ENCODE measurements around the gene FSD2.
A peak's percentile ranks its signal among the peaks of the same experiment; 100 is the strongest.

FSD2 gene

GRCh38 chr15:82749951-82750830 lies 55.7 kb downstream of the FSD2 start:
- peak overlapping the region; percentile 60 for H3K27ac ChIP-seq (ENCODE audit: poor library complexity, severe bottlenecking)
- no peak for TF ChIP-seq CTCF (IDR thresholded peaks at IDR 0.05; ENCODE audit: poor library complexity, severe bottlenecking)
- H3K4me3 ChIP-seq (ENCODE audit: severe bottlenecking): peak overlapping the region; percentile 56
- ATAC-seq (ENCODE audit: low read depth): peak; percentile 93
- H3K27me3 ChIP-seq (ENCODE audit: insufficient read depth, poor library complexity, severe bottlenecking): no peaks in the 10 kb centered on the region
- no peaks in the 10 kb centered on the region for H3K9me3 ChIP-seq (ENCODE audit: severe bottlenecking)
- peak; percentile 95 for DNase-seq (ENCODE audit: low spot score)
- H3K36me3 ChIP-seq (ENCODE audit: low read depth): peaks cover 40% of the 10 kb centered on the region
- H3K4me1 ChIP-seq (ENCODE audit: insufficient read depth, poor library complexity, severe bottlenecking): peaks cover 11% of the 10 kb centered on the region

GRCh38 chr15:82748315-82748714 lies 57.6 kb downstream of the FSD2 start:
- DNase-seq (ENCODE audit: low spot score): no peak
- peaks cover 11% of the 10 kb centered on the region for H3K4me1 ChIP-seq (ENCODE audit: insufficient read depth, poor library complexity, severe bottlenecking)
- TF ChIP-seq CTCF (IDR thresholded peaks at IDR 0.05; ENCODE audit: poor library complexity, severe bottlenecking): no peak
- H3K27me3 ChIP-seq (ENCODE audit: insufficient read depth, poor library complexity, severe bottlenecking): no peaks in the 10 kb centered on the region
- no peak for ATAC-seq (ENCODE audit: low read depth)
- peaks cover 21% of the 10 kb centered on the region for H3K36me3 ChIP-seq (ENCODE audit: low read depth)
- no peak overlapping the region for H3K4me3 ChIP-seq (ENCODE audit: severe bottlenecking)
- H3K9me3 ChIP-seq (ENCODE audit: severe bottlenecking): no peaks in the 10 kb centered on the region
- H3K27ac ChIP-seq (ENCODE audit: poor library complexity, severe bottlenecking): no peak overlapping the region

- H3K4me1 ChIP-seq (ENCODE audit: insufficient read depth, poor library complexity, severe bottlenecking): peaks cover 21% of the 10 kb centered on the region
These were observed 62.1 kb downstream of the FSD2 start for GRCh38 chr15:82743810-82744209.

GRCh38 chr15:82742134-82742533 lies 63.7 kb downstream of the FSD2 start:
- peaks cover 21% of the 10 kb centered on the region for H3K4me1 ChIP-seq (ENCODE audit: insufficient read depth, poor library complexity, severe bottlenecking)
- peak overlapping the region; percentile 91 for H3K27ac ChIP-seq (ENCODE audit: poor library complexity, severe bottlenecking)
- H3K36me3 ChIP-seq (ENCODE audit: low read depth): peaks cover 5% of the 10 kb centered on the region; the same call in 1 of the 2 replicates
- ATAC-seq (ENCODE audit: low read depth): peak; percentile 82
- H3K27me3 ChIP-seq (ENCODE audit: insufficient read depth, poor library complexity, severe bottlenecking): no peaks in the 10 kb centered on the region
- TF ChIP-seq CTCF (IDR thresholded peaks at IDR 0.05; ENCODE audit: poor library complexity, severe bottlenecking): no peak
- H3K9me3 ChIP-seq (ENCODE audit: severe bottlenecking): no peaks in the 10 kb centered on the region
- no peak overlapping the region for H3K4me3 ChIP-seq (ENCODE audit: severe bottlenecking)
- no peak for DNase-seq (ENCODE audit: low spot score)

More at GRCh38 chr15:82743810-82744209, 62.1 kb downstream of the FSD2 start:
- no peak for TF ChIP-seq CTCF (IDR thresholded peaks at IDR 0.05; ENCODE audit: poor library complexity, severe bottlenecking)
- no peaks in the 10 kb centered on the region for H3K9me3 ChIP-seq (ENCODE audit: severe bottlenecking)
- H3K27ac ChIP-seq (ENCODE audit: poor library complexity, severe bottlenecking): no peak overlapping the region
- DNase-seq (ENCODE audit: low spot score): no peak
- H3K4me3 ChIP-seq (ENCODE audit: severe bottlenecking): no peak overlapping the region
- H3K36me3 ChIP-seq (ENCODE audit: low read depth): no peaks in the 10 kb centered on the region
- H3K27me3 ChIP-seq (ENCODE audit: insufficient read depth, poor library complexity, severe bottlenecking): no peaks in the 10 kb centered on the region
- no peak for ATAC-seq (ENCODE audit: low read depth)

- no peak for TF ChIP-seq CTCF (IDR thresholded peaks at IDR 0.05; ENCODE audit: poor library complexity, severe bottlenecking)
- Histone ChIP-seq H3K4me1 (ENCODE audit: insufficient read depth, poor library complexity, severe bottlenecking) (peaks cover 21% of the 10 kb centered on the region), H3K4me3 (ENCODE audit: severe bottlenecking) (no peak overlapping the region), H3K27me3 (ENCODE audit: insufficient read depth, poor library complexity, severe bottlenecking) (no peaks in the 10 kb centered on the region), H3K27ac (ENCODE audit: poor library complexity, severe bottlenecking) (no peak overlapping the region), H3K36me3 (ENCODE audit: low read depth) (peaks cover 11% of the 10 kb centered on the region; the same call in 1 of the 2 replicates), H3K9me3 (ENCODE audit: severe bottlenecking) (no peaks in the 10 kb centered on the region)
- DNase-seq (ENCODE audit: low spot score) (no peak), ATAC-seq (ENCODE audit: low read depth) (no peak)
These were observed 66.8 kb downstream of the FSD2 start for GRCh38 chr15:82739086-82739485.

All from RWPE2 (cell line).